Measurements from ENCODE around the gene NEIL1. TPM values are rescaled to one million over a fixed set of nuclear protein-coding genes. Genes with fewer than 3 reads are reported as not detected.

NEIL1 gene
- polyA plus RNA-seq, 2 of the 4 experiments (the other 2 are of a cell fraction) = 3.2 to 6.8 TPM

GRCh38 chr15:75361361-75361988 lies 14.6 kb downstream of the NEIL1 start:
- Histone ChIP-seq H3K9me3 (no peaks in the 10 kb centered on the region), H3K27ac (no peak overlapping the region), H3K4me3 (no peak overlapping the region), H3K4me2 (no peak overlapping the region), H3K4me1 (no peaks in the 10 kb centered on the region)
- TF ChIP-seq JUN (IDR thresholded peaks at IDR 0.05) (no peak), CBX8 (IDR thresholded peaks at IDR 0.05) (no peak), NFE2L2 (conservative IDR thresholded peaks at IDR 0.05; ENCODE audit: low read length) (no peak), RFX5 (IDR thresholded peaks at IDR 0.05) (no peak), REST (IDR thresholded peaks at IDR 0.05) (no peak), CHD2 (IDR thresholded peaks at IDR 0.05; ENCODE audit: low read length, partially characterized antibody) (no peak), PHF8 (IDR thresholded peaks at IDR 0.05; ENCODE audit: borderline replicate concordance, low read depth) (no peak), ESRRA (IDR thresholded peaks at IDR 0.05; ENCODE audit: borderline replicate concordance, low read length) (no peak), RNF2 (IDR thresholded peaks at IDR 0.05; ENCODE audit: borderline replicate concordance, low read depth) (no peak), MAFK (IDR thresholded peaks at IDR 0.05; ENCODE audit: partially characterized antibody) (no peak), ZSCAN20 (CRISPR knock-in tag; IDR thresholded peaks at IDR 0.05) (no peak), FOSB (CRISPR knock-in tag; IDR thresholded peaks at IDR 0.05) (no peak), RAD21 (conservative IDR thresholded peaks at IDR 0.05 in 1 of 2, IDR thresholded peaks at IDR 0.05 in 1 of 2) (no peak), BHLHE40 (IDR thresholded peaks at IDR 0.05; ENCODE audit: low read depth, low read length) (no peak), ZFP36 (IDR thresholded peaks at IDR 0.05; ENCODE audit: borderline replicate concordance, partially characterized antibody) (no peak), KDM5A (IDR thresholded peaks at IDR 0.05) (no peak), KDM1A (IDR thresholded peaks at IDR 0.05; ENCODE audit: low read depth) (no peak)
- ChIA-PET POLR2A (no interaction called here), CTCF (interaction anchor here (0.9 to 2.2 kb wide), 3 partner anchors 8 to 322 kb away, joined by 3 to 6 read pairs (median 3); partner anchors contain the start of gene IMP3)
- ATAC-seq (no peak), FAIRE-seq (no peak), DNase-seq (ENCODE audit: low read depth in 1 of 2, low spot score in 1 of 2) (no peak)
- WGBS (ENCODE audit: missing lambda C conversion rate) = 89% methylated on average over 9 of the region's 10 CpGs

GRCh38 chr15:75361989-75362641 lies 15.3 kb downstream of the NEIL1 start:
- ATAC-seq (peak; percentile 7; a peak in 3 of 6 replicates), FAIRE-seq (no peak), DNase-seq (ENCODE audit: low read depth in 1 of 2, low spot score in 1 of 2) (no peak)
- Histone ChIP-seq H3K9me3 (no peaks in the 10 kb centered on the region), H3K4me1 (peaks cover under 1% of the 10 kb centered on the region; the same call in 1 of the 3 replicates), H3K4me3 (no peak overlapping the region), H3K27ac (no peak overlapping the region), H3K4me2 (no peak overlapping the region)
- no peak for TF ChIP-seq NPAS2 (CRISPR knock-in tag; IDR thresholded peaks at IDR 0.05; ENCODE audit: borderline replicate concordance)
- no peak for TF ChIP-seq CTCF (IDR thresholded peaks at IDR 0.05)
- no peak for TF ChIP-seq ZNF302 (CRISPR knock-in tag; IDR thresholded peaks at IDR 0.05)
- TF ChIP-seq MAFK (IDR thresholded peaks at IDR 0.05; ENCODE audit: partially characterized antibody) = no peak
- TF ChIP-seq RCOR1 (IDR thresholded peaks at IDR 0.05; ENCODE audit: low read depth, low read length) = no peak
- TF ChIP-seq TP53 (CRISPR knock-in tag; IDR thresholded peaks at IDR 0.05) = no peak
- ChIA-PET CTCF (interaction anchor here (0.9 to 2.2 kb wide), 3 partner anchors 9 to 322 kb away, joined by 3 to 6 read pairs (median 3); partner anchors contain the start of gene IMP3), POLR2A (no interaction called here)
- WGBS (ENCODE audit: missing lambda C conversion rate) = 90% methylated on average over 10 of the region's 13 CpGs

Data from A549 (cell line).